ENCODE data around the gene MEGF8. TPM values are rescaled to one million over a fixed set of nuclear protein-coding genes. Genes with fewer than 3 reads are reported as not detected.

MEGF8 gene
- 16.3 and 17.9 TPM in 2 replicates for total RNA-seq

GRCh38 chr19:42325308-42325895, at the start of gene MEGF8:
TSS of gene MEGF8 (plus strand) at chr19:42325635. CDS start at chr19:42326244, 609 bp downstream.

GRCh38 chr19:42301646-42302203, 23.7 kb upstream of the MEGF8 start, which contains the start of gene PRR19:
TSS of gene PRR19 (plus strand) at chr19:42302132. CDS start at chr19:42309585, 7,453 bp downstream.

GRCh38 chr19:42313096-42313839, 12.2 kb upstream of the MEGF8 start, which contains the start of gene TMEM145:
TSS of gene TMEM145 (plus strand) at chr19:42313309. CDS start at chr19:42313377, 68 bp downstream.

GRCh38 chr19:42389899-42390298, 64.5 kb downstream of the MEGF8 start, which contains the start of gene CNFN:
TSS of gene CNFN (minus strand) at chr19:42390297. CDS start at chr19:42389037, 1,260 bp downstream.

GRCh38 chr19:42427313-42427712, 101.9 kb downstream of the MEGF8 start, which contains the start of gene LIPE:
TSS of gene LIPE (minus strand) at chr19:42427388. CDS start at chr19:42427149, 239 bp downstream.

Other genes with a start within 250 kb of the MEGF8 start
- 10.9 and 11.0 TPM in 2 replicates for gene ZNF574, start 249.5 kb upstream of the MEGF8 start, total RNA-seq
- gene POU2F2, start 193.2 kb upstream of the MEGF8 start, total RNA-seq, result under 0.01 and 0.15 TPM in 2 replicates
- gene DEDD2, start 108.0 kb upstream of the MEGF8 start, total RNA-seq, result 12.7 and 24.3 TPM in 2 replicates
- gene ZNF526, start 105.3 kb upstream of the MEGF8 start, total RNA-seq, result 8.8 and 10.2 TPM in 2 replicates
- 12.9 and 13.6 TPM in 2 replicates for gene GSK3A, start 83.0 kb upstream of the MEGF8 start, total RNA-seq
- gene ERF, start 70.5 kb upstream of the MEGF8 start, total RNA-seq, result 21.1 and 31.9 TPM in 2 replicates
- gene CIC, start 56.4 kb upstream of the MEGF8 start, total RNA-seq, result 11.0 and 21.6 TPM in 2 replicates
- gene PRR19, start 23.5 kb upstream of the MEGF8 start, total RNA-seq, result not detected in 2 replicates
- gene PAFAH1B3, start 23.0 kb upstream of the MEGF8 start, total RNA-seq, result 36.9 and 48.1 TPM in 2 replicates
- gene TMEM145, start 12.3 kb upstream of the MEGF8 start, total RNA-seq, result not detected in 2 replicates
- not detected in 2 replicates for gene CNFN, start 64.7 kb downstream of the MEGF8 start, total RNA-seq
- 2.4 and 3.2 TPM in 2 replicates for gene LIPE, start 101.8 kb downstream of the MEGF8 start, total RNA-seq
- gene CXCL17, start 117.3 kb downstream of the MEGF8 start, total RNA-seq, result not detected in 2 replicates
- 0.32 and 0.46 TPM in 2 replicates for gene CEACAM1, start 202.8 kb downstream of the MEGF8 start, total RNA-seq